ENCODE data around the gene HSPA1L.
A peak's percentile ranks its signal among the peaks of the same experiment; 100 is the strongest.

HSPA1L gene

DNA sequence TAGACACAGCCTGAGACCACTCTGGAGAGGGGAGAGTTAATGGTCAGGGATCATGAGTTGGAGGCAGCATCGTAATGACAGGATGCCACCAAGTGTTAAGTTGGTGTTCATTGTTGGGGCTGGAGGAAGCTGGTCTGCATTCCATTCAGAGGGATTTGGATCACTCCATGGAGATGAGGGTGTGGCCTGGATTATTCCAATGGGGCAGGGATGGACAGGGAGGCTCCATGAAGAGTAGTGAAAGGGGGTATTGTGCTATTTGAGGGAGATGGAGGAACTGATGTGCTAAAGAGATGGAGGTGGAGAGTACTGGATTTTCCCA lies 51.5 kb downstream of the HSPA1L start:
- peak; percentile 75 for DNase-seq

DNA sequence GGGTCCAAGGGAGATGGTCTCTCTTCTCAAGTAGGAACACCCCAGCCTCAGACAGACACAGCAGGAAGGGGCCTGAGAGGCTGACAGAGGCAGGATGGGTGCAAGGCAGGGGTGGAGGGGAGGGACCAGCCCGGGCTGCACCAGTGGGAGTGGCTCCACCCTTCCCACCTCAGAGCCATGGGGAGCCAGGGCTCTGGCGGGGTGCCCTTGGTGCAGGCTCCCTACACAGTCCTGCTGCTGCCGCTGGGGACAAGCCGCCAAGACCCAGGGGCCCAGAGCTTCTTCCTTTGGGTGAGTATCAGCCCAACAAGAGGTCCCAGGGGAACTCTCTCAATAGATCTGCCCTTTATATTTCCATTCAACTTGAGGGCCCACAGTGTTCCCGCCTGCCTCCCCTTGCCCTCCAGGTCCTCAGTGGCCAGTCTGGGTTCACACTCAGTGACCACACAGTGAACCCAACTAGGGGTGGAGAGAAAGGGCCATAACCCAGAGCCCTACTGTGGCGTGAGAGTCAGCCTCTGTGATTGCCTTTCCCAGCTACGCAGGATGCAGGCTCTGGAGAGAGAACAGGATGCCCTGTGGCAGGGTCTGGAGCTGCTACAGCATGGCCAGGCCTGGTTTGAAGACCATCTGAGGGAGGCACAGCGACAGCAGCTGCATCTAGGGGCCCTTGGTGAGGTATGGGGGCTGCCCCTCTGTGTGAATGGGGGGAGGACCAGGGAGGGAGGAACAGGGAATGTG lies 52.0 kb downstream of the HSPA1L start:
- no peak for DNase-seq

DNA sequence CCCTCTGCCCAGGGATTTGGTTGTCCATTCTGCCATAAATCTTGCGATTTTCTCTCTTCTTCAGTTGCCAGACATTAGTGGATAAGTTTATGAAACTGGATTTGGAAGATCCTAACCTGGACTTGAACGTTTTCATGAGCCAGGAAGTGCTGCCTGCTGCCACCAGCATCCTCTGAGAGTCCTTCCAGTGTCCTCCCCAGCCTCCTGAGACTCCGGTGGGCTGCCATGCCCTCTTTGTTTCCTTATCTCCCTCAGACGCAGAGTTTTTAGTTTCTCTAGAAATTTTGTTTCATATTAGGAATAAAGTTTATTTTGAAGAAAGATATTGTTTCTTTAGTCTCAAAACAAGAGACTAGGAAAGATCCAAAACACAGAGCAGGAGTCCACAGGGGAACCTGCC lies 52.7 kb downstream of the HSPA1L start, which contains the start of gene SAPCD1:
Gene SAPCD1, plus strand, starts transcription at position 301 of the 400 bp plus-strand sequence. CDS start 399 bp downstream, outside the sequence.
- no peak for DNase-seq

DNA sequence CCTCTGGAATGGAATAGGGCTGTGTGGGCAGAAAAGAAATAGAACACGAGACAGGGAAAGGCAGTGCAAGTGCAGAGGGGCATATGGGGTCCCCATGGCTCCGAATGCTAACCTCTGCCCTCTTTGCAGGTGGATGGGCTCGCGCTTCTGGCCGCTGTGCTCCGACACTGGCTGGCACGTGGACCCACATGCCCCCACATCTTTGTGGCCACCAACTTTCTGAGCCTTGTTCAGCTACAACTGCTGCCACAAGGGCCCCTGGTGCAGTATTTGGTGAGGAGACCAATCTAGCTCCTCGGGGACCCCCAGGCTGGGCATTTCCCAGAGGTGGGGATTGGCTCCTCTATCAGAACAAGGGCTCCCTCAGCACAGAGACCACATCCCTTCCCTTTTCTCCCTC lies 53.7 kb downstream of the HSPA1L start:
- no peak for DNase-seq

DNA sequence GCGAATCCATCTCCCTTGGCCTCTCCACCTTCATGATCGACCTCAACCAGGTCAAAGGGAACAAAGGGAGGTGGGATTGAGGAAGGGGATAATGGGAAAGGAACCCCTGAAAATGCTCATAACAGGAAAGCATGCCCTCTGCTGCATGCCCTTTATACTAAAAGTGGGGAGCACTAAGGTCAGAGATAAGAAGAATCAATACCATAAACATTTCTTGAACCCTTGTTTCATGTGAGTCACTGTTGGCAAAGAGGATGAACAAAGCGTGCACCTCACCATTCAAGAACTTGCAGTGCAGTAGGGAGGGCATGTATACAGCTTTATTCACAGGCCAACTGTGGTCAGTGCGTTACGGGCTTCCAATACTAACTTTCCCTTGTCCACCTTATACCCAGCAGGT lies 54.3 kb downstream of the HSPA1L start:
- no peak for DNase-seq

Data from fibroblast of skin of right quadriceps (primary cell).